Measurements from ENCODE around the gene ZNF17. TPM values are rescaled to one million over a fixed set of nuclear protein-coding genes. Genes with fewer than 3 reads are reported as not detected.
"Not testable (repeated sequence)": the region's sequence is repeated elsewhere in the genome, so short reads cannot be mapped to it uniquely, and the experiment has no call there.

ZNF17 gene
- total RNA-seq, 1 experiment from 2014 or later: 14.7 TPM

- H3K27ac Mint-ChIP-seq (ENCODE audit: unreplicated experiment): peak overlapping the region; percentile 99
- peaks cover 38% of the 10 kb centered on the region for H3K36me3 Mint-ChIP-seq (ENCODE audit: insufficient read depth, unreplicated experiment)
- BruUV-seq (replicated peaks): no TSS peak
- H3K4me3 Mint-ChIP-seq (ENCODE audit: low read depth, unreplicated experiment): peak overlapping the region; percentile 91
- H3K9me3 Mint-ChIP-seq (ENCODE audit: low read depth, unreplicated experiment): peaks cover 13% of the 10 kb centered on the region
- H3K27me3 Mint-ChIP-seq (ENCODE audit: unreplicated experiment): no peaks in the 10 kb centered on the region
- TF ChIP-seq CTCF (IDR thresholded peaks at IDR 0.05; ENCODE audit: unreplicated experiment): no peak
- intact Hi-C loops (cut with micrococcal nuclease; ENCODE audit: unreplicated experiment): loop anchor here (1.0 to 5.0 kb wide), 2 partner anchors 26 to 41 kb away; partner anchors contain the start of genes ZNF543 and ZNF548
- peaks cover 21% of the 10 kb centered on the region for H3K4me1 Mint-ChIP-seq (ENCODE audit: low read depth, unreplicated experiment)
- DNase-seq: peak; percentile 12
- CTCF ChIA-PET: interaction anchor here (1.3 kb wide), 1 partner anchor 26 kb away, joined by 5 read pairs; the partner anchor contains the start of gene ZNF548
Measured at GRCh38 chr19:57363688-57364181, 47.2 kb upstream of the ZNF17 start.

- H3K27me3 Mint-ChIP-seq (ENCODE audit: unreplicated experiment): no peaks in the 10 kb centered on the region
- CTCF ChIA-PET: no interaction called here
- no TSS peak for BruUV-seq (replicated peaks)
- TF ChIP-seq CTCF (IDR thresholded peaks at IDR 0.05; ENCODE audit: unreplicated experiment): no peak
- intact Hi-C loops (cut with micrococcal nuclease; ENCODE audit: unreplicated experiment): no loop called here
- H3K36me3 Mint-ChIP-seq (ENCODE audit: insufficient read depth, unreplicated experiment): peaks cover 33% of the 10 kb centered on the region
- H3K27ac Mint-ChIP-seq (ENCODE audit: unreplicated experiment): no peak overlapping the region
- no peak for DNase-seq
- peaks cover 21% of the 10 kb centered on the region for H3K4me1 Mint-ChIP-seq (ENCODE audit: low read depth, unreplicated experiment)
- H3K4me3 Mint-ChIP-seq (ENCODE audit: low read depth, unreplicated experiment): no peak overlapping the region
- H3K9me3 Mint-ChIP-seq (ENCODE audit: low read depth, unreplicated experiment): peaks cover 23% of the 10 kb centered on the region
Measured at GRCh38 chr19:57366776-57367175, 44.2 kb upstream of the ZNF17 start.

GRCh38 chr19:57374179-57374578 lies 36.8 kb upstream of the ZNF17 start:
- no peak overlapping the region for H3K27ac Mint-ChIP-seq (ENCODE audit: unreplicated experiment)
- intact Hi-C loops (cut with micrococcal nuclease; ENCODE audit: unreplicated experiment): no loop called here

GRCh38 chr19:57374647-57375046 lies 36.3 kb upstream of the ZNF17 start:
- BruUV-seq (replicated peaks); CTCF ChIA-PET; H3K4me1 Mint-ChIP-seq (ENCODE audit: low read depth, unreplicated experiment); H3K27ac Mint-ChIP-seq (ENCODE audit: unreplicated experiment); H3K27me3 Mint-ChIP-seq (ENCODE audit: unreplicated experiment); DNase-seq; H3K4me3 Mint-ChIP-seq (ENCODE audit: low read depth, unreplicated experiment); intact Hi-C loops (cut with micrococcal nuclease; ENCODE audit: unreplicated experiment): not testable (repeated sequence)
- Mint-ChIP-seq H3K9me3 (ENCODE audit: low read depth, unreplicated experiment) (peaks cover 31% of the 10 kb centered on the region), H3K36me3 (ENCODE audit: insufficient read depth, unreplicated experiment) (peaks cover 20% of the 10 kb centered on the region)

More at GRCh38 chr19:57374179-57374578, 36.8 kb upstream of the ZNF17 start:
- H3K27me3 Mint-ChIP-seq (ENCODE audit: unreplicated experiment): no peaks in the 10 kb centered on the region
- CTCF ChIA-PET: no interaction called here
- H3K36me3 Mint-ChIP-seq (ENCODE audit: insufficient read depth, unreplicated experiment): peaks cover 20% of the 10 kb centered on the region
- no peak overlapping the region for H3K4me3 Mint-ChIP-seq (ENCODE audit: low read depth, unreplicated experiment)
- no peaks in the 10 kb centered on the region for H3K4me1 Mint-ChIP-seq (ENCODE audit: low read depth, unreplicated experiment)
- no TSS peak for BruUV-seq (replicated peaks)
- DNase-seq: no peak
- TF ChIP-seq CTCF (IDR thresholded peaks at IDR 0.05; ENCODE audit: unreplicated experiment): no peak
- H3K9me3 Mint-ChIP-seq (ENCODE audit: low read depth, unreplicated experiment): peaks cover 31% of the 10 kb centered on the region

GRCh38 chr19:57376151-57376550 lies 34.8 kb upstream of the ZNF17 start:
- no peak for DNase-seq
- no peak overlapping the region for H3K4me3 Mint-ChIP-seq (ENCODE audit: low read depth, unreplicated experiment)
- H3K27me3 Mint-ChIP-seq (ENCODE audit: unreplicated experiment): no peaks in the 10 kb centered on the region
- CTCF ChIA-PET: no interaction called here
- intact Hi-C loops (cut with micrococcal nuclease; ENCODE audit: unreplicated experiment): no loop called here
- H3K9me3 Mint-ChIP-seq (ENCODE audit: low read depth, unreplicated experiment): peaks cover 31% of the 10 kb centered on the region
- no peak overlapping the region for H3K27ac Mint-ChIP-seq (ENCODE audit: unreplicated experiment)
- peaks cover 20% of the 10 kb centered on the region for H3K36me3 Mint-ChIP-seq (ENCODE audit: insufficient read depth, unreplicated experiment)
- BruUV-seq (replicated peaks): no TSS peak
- H3K4me1 Mint-ChIP-seq (ENCODE audit: low read depth, unreplicated experiment): no peaks in the 10 kb centered on the region
- no peak for TF ChIP-seq CTCF (IDR thresholded peaks at IDR 0.05; ENCODE audit: unreplicated experiment)
